DND-41 (cell line): Measurements from ENCODE around the gene CYP39A1.

ENCODE experiments used
- ATAC-seq: fragments of 200-7000 bp; cut with Tn5 transposase; 3 replicates; pipeline ENCODE4 v1.9.1; 2021; ENCODE audit warnings: low read depth; ENCODE audit not compliant: insufficient read depth
- DNase-seq: peaks from one replicate; pipeline ENCODE4 v3.0.0-alpha.2; 2020
- H2AFZ ChIP-seq: 2 replicates; pipeline ENCODE4 v1.6.0; 2012; ENCODE audit warnings: low read depth, low read length
- H3K27ac ChIP-seq: 2 replicates; pipeline ENCODE4 v1.5.1; 2012; ENCODE audit warnings: low read length, inconsistent platforms
- H3K27me3 ChIP-seq: fragments of 200-600 bp; sonication (generic); 2 replicates; pipeline ENCODE4 v1.6.0; 2012; ENCODE audit warnings: low read length, mild to moderate bottlenecking, inconsistent platforms; ENCODE audit not compliant: insufficient read depth, poor library complexity
- H3K36me3 ChIP-seq: 2 replicates; pipeline ENCODE4 v1.5.1; 2012; ENCODE audit warnings: low read length, inconsistent platforms; ENCODE audit not compliant: insufficient read depth
- H3K4me1 ChIP-seq: 2 replicates; pipeline ENCODE4 v1.5.1; 2012; ENCODE audit warnings: mild to moderate bottlenecking, low read length; ENCODE audit not compliant: insufficient read depth
- H3K4me2 ChIP-seq: 2 replicates; pipeline ENCODE4 v1.6.0; 2012; ENCODE audit warnings: mild to moderate bottlenecking, moderate library complexity, low read length, inconsistent platforms; ENCODE audit not compliant: insufficient read depth
- H3K4me3 ChIP-seq, 2 experiments: fragments of 200-600 bp in 1 of 2; shearing (Covaris generic) in 1 of 2; 2 replicates each; pipeline ENCODE4 v1.5.1; 2012 to 2016; ENCODE audit warnings: inconsistent platforms in 2 of 2, low read length in 2 of 2, mild to moderate bottlenecking in 2 of 2, low read depth in 1 of 2, moderate library complexity in 1 of 2
- H3K79me2 ChIP-seq: 2 replicates; pipeline ENCODE4 v1.6.0; 2012; ENCODE audit warnings: low read length, inconsistent platforms; ENCODE audit not compliant: insufficient read depth
- H3K9ac ChIP-seq: 2 replicates; pipeline ENCODE4 v1.6.0; 2012; ENCODE audit warnings: low read depth, mild to moderate bottlenecking, inconsistent platforms, low read length, moderate library complexity
- H3K9me3 ChIP-seq: 2 replicates; pipeline ENCODE4 v1.5.1; 2012; ENCODE audit warnings: low read length, moderate library complexity, mild to moderate bottlenecking, inconsistent platforms; ENCODE audit not compliant: insufficient read depth, severe bottlenecking
- H4K20me1 ChIP-seq: 2 replicates; pipeline ENCODE4 v1.6.0; 2012; ENCODE audit warnings: low read length; ENCODE audit not compliant: insufficient read depth
- EZH2 ChIP-seq: IDR thresholded peaks from 3 replicates; pipeline ENCODE4 v1.6.1; 2012; ENCODE audit warnings: borderline replicate concordance, low read depth, mild to moderate bottlenecking, moderate library complexity, low read length, inconsistent platforms; ENCODE audit not compliant: severe bottlenecking
- TF ChIP-seq, protein P1 (sequence below): IDR thresholded peaks from 2 replicates; pipeline ENCODE4 v1.5.1; 2012; ENCODE audit warnings: borderline replicate concordance, low read length, moderate library complexity, mild to moderate bottlenecking; ENCODE audit not compliant: poor library complexity, severe bottlenecking; ENCODE audit errors: extremely low read depth

CYP39A1 gene

DNA sequence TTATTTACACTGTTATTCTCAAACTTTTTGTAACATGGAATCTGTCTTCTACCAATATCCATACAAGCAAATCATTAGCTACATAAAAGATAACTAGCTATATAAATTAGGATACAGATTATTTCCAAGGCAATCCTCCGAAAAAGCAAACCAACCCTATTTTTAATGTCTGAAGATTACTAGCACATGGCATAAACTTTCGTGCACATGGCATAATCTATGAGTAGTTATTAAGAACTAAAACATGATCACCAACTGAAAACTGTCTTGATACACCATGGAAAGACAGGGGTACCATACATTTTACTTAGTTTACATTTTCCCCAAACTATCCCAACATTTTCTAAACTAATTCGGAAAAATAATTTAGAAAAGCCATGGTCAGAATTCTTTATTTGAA lies 54.4 kb downstream of the CYP39A1 start:
- Histone ChIP-seq H3K9ac (no peak overlapping the region), H3K9me3 (no peaks in the 10 kb centered on the region), H2AFZ (no peak overlapping the region), H3K4me3 (no peak overlapping the region), H3K79me2 (no peaks in the 10 kb centered on the region), H3K27ac (no peak overlapping the region), H3K4me2 (no peak overlapping the region), H3K36me3 (no peaks in the 10 kb centered on the region), H3K27me3 (no peaks in the 10 kb centered on the region), H3K4me1 (no peaks in the 10 kb centered on the region), H4K20me1 (no peaks in the 10 kb centered on the region)
- DNase-seq (no peak), ATAC-seq (no peak)
- TF ChIP-seq, protein P1, sequence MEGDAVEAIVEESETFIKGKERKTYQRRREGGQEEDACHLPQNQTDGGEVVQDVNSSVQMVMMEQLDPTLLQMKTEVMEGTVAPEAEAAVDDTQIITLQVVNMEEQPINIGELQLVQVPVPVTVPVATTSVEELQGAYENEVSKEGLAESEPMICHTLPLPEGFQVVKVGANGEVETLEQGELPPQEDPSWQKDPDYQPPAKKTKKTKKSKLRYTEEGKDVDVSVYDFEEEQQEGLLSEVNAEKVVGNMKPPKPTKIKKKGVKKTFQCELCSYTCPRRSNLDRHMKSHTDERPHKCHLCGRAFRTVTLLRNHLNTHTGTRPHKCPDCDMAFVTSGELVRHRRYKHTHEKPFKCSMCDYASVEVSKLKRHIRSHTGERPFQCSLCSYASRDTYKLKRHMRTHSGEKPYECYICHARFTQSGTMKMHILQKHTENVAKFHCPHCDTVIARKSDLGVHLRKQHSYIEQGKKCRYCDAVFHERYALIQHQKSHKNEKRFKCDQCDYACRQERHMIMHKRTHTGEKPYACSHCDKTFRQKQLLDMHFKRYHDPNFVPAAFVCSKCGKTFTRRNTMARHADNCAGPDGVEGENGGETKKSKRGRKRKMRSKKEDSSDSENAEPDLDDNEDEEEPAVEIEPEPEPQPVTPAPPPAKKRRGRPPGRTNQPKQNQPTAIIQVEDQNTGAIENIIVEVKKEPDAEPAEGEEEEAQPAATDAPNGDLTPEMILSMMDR = no peak
- no peak for TF ChIP-seq EZH2

DNA sequence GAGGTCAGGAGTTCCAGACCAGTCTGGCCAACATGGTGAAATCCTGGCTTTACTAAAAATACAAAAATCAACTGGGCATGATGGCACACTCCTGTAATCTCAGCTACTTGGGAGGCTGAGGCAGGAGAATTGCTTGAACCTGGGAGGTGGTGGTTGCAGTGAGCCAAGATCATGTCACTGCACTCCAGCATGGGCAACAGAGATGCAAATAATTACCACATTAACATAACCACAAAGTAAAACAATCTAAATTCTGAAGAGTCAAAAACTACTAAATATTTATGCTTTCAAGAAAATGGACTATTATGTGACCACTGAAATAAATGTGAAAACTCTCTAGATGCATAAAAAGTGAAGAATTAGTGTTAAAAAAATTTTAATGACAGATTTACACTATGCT lies 59.9 kb downstream of the CYP39A1 start:
- no peaks in the 10 kb centered on the region for H3K4me1 ChIP-seq

DNA sequence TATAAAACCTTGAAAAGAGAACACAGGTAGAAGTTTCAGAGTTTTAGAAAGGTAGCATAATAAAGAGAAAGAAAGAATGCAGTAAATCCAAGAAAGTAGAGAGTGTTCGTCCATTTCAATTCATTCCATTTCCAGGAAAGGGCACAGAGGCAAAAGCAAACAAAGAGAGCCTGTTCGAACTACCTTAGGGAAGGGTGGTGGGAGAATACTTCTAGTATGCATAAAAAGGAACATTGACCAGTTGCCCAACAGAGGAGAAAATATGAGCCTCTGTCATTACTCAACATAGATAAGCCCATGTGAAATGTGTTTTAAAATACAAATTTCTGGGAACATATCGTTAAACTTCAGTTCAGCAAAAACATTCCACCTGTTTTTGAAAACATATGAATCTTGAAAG lies 60.6 kb downstream of the CYP39A1 start:
- DNase-seq (no peak), ATAC-seq (no peak)
- no peak overlapping the region for H3K27ac ChIP-seq
- no peaks in the 10 kb centered on the region for H4K20me1 ChIP-seq
- TF ChIP-seq, protein P1 = no peak
- TF ChIP-seq EZH2 = no peak
- H3K36me3 ChIP-seq = no peaks in the 10 kb centered on the region
- H3K9ac ChIP-seq = no peak overlapping the region
- no peaks in the 10 kb centered on the region for H3K4me1 ChIP-seq
- no peaks in the 10 kb centered on the region for H3K79me2 ChIP-seq
- H2AFZ ChIP-seq = no peak overlapping the region
- peaks cover 5% of the 10 kb centered on the region for H3K27me3 ChIP-seq
- H3K4me2 ChIP-seq = no peak overlapping the region
- no peak overlapping the region for H3K4me3 ChIP-seq
- no peaks in the 10 kb centered on the region for H3K9me3 ChIP-seq

More for the DNA sequence above, 59.9 kb downstream of the CYP39A1 start:
- Histone ChIP-seq H3K27ac (no peak overlapping the region), H3K27me3 (peaks cover 5% of the 10 kb centered on the region), H3K4me2 (no peak overlapping the region), H3K79me2 (no peaks in the 10 kb centered on the region), H3K9me3 (no peaks in the 10 kb centered on the region), H3K4me3 (no peak overlapping the region), H3K36me3 (no peaks in the 10 kb centered on the region), H2AFZ (no peak overlapping the region), H4K20me1 (no peaks in the 10 kb centered on the region), H3K9ac (no peak overlapping the region)
- ATAC-seq (no peak), DNase-seq (no peak)
- no peak for TF ChIP-seq EZH2
- TF ChIP-seq, protein P1 = no peak

DNA sequence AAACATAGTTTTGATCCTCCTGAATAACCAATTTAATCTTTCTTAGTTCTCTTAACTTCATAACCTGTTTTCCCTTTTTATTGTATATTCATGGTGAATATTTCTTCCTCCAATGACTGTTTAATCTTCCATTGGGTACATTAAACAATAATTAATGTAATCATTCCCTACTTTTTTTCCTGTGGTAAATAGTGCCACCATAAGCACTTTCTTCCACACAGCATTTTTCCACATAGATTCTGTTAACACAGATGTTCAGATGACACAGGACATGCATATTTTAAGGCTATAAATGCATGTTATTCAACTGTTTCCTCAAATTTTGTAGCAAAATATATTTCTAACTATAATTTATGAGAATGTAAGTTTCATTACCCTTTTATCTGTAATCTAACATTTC lies 61.9 kb downstream of the CYP39A1 start:
- H3K4me2 ChIP-seq = no peak overlapping the region
- DNase-seq (no peak), ATAC-seq (no peak)
- H3K36me3 ChIP-seq = no peaks in the 10 kb centered on the region
- no peak overlapping the region for H3K9ac ChIP-seq
- H3K79me2 ChIP-seq = no peaks in the 10 kb centered on the region
- H3K27me3 ChIP-seq = peaks cover 6% of the 10 kb centered on the region
- H4K20me1 ChIP-seq = no peaks in the 10 kb centered on the region
- no peaks in the 10 kb centered on the region for H3K4me1 ChIP-seq
- no peak overlapping the region for H2AFZ ChIP-seq
- H3K9me3 ChIP-seq = no peaks in the 10 kb centered on the region
- no peak overlapping the region for H3K27ac ChIP-seq
- no peak overlapping the region for H3K4me3 ChIP-seq
- TF ChIP-seq, protein P1 = no peak
- no peak for TF ChIP-seq EZH2
